ENCODE results near the gene BANP.
"Not testable (repeated sequence)": the region's sequence is repeated elsewhere in the genome, so short reads cannot be mapped to it uniquely, and the experiment has no call there.

BANP gene

DNA sequence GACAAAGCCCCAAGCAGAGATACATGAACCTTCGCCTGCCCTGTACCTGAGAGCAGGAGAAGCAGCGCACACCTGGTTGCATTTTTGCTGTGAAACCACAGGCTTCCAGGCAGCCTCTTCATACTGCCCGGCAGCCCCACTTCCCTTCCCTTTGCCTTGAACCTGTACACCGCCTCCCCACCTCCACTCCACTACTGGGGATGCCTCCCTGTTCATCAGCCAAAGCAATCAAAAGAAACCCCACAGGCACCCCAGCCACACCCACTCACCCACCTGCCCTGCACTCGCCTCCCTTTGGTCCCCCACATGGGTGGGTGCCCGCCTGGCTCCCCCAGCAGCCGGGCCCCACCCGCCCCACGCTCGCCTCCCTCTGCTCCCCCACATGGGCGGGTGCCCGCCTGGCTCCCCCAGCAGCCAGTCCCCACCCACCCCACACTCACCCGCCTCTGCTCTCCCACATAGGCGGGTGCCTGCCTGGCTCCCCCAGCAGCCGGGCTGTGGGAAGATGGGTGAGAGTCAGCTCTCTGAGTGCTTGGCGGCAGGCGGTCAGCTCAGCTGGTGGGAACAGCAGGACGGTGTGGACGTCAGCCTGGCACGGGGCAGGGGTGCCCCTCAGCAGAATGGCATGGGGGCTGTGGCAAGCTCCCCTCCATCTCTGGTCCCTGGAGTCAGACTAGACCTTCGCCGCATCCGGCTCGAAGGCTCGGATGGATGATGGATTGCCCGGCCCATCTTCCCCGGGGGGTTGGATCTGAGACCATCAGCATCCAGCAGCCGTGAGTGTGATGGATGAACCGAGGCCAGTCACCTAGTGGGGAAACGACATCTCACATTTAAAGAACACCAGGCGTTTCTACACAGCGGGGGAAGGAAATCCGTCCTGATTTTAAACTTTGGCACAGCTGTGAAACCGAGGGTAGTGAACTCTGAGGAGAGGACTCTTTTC, 135.6 kb downstream of the BANP start:
- Histone ChIP-seq H3K79me1 (ENCODE audit: low read depth, low read length) (peaks cover 2% of the 10 kb centered on the region), H3K14ac (ENCODE audit: low read length) (no peak overlapping the region), H3K4me3 (ENCODE audit: low read length in 2 of 2) (no peak overlapping the region), H2AK5ac (ENCODE audit: low read depth, low read length) (no peak overlapping the region), H3K4me1 (ENCODE audit: control insufficient read depth in 2 of 2, insufficient read depth in 1 of 2, low read depth in 1 of 2, low read length in 2 of 2) (peaks cover 0 to under 1% of the 10 kb centered on the region in 2 donors), H3K18ac (ENCODE audit: low read length) (peak overlapping the region; percentile 65), H3K9ac (ENCODE audit: low read depth, low read length, poor library complexity) (no peak overlapping the region), H2BK5ac (ENCODE audit: low read length) (no peak overlapping the region), H3K9me3 (replicated peaks in 1 of 2; ENCODE audit: control insufficient read depth in 2 of 2, insufficient read depth in 1 of 2, low read depth in 1 of 2, low read length in 2 of 2) (no peaks in the 10 kb centered on the region), H4K91ac (ENCODE audit: low read depth, low read length, poor library complexity) (no peak overlapping the region), H3K27ac (replicated peaks; ENCODE audit: low read length) (no peak overlapping the region), H2BK12ac (ENCODE audit: low read length) (no peak overlapping the region), H3K27me3 (ENCODE audit: control insufficient read depth in 3 of 3, insufficient read depth in 3 of 3, low read depth in 1 of 3, low read length in 3 of 3) (no peaks in the 10 kb centered on the region), H3K4ac (ENCODE audit: low read length) (no peak overlapping the region), H4K8ac (ENCODE audit: low read depth, low read length) (no peak overlapping the region), H3K4me2 (ENCODE audit: insufficient read depth, low read length, poor library complexity, severe bottlenecking) (no peak overlapping the region), H2BK15ac (ENCODE audit: low read length) (no peak overlapping the region), H2AFZ (ENCODE audit: low read length) (no peak overlapping the region), H2BK120ac (ENCODE audit: low read depth, low read length) (no peak overlapping the region), H3K36me3 (replicated peaks in 1 of 2; ENCODE audit: control insufficient read depth in 2 of 2, insufficient read depth in 2 of 2, low read length in 2 of 2) (peaks cover 0 to 2% of the 10 kb centered on the region in 2 donors), H3K23ac (ENCODE audit: low read depth, low read length, poor library complexity) (no peak overlapping the region)
- WGBS, 2 donors (ENCODE audit: extremely low coverage in 2 of 2, insufficient read length in 2 of 2, insufficient replicate concordance in 1 of 2) = no CpG with 5 or more reads among the region's 34 CpGs
- no peak for DNase-seq (ENCODE audit: low spot score)

DNA sequence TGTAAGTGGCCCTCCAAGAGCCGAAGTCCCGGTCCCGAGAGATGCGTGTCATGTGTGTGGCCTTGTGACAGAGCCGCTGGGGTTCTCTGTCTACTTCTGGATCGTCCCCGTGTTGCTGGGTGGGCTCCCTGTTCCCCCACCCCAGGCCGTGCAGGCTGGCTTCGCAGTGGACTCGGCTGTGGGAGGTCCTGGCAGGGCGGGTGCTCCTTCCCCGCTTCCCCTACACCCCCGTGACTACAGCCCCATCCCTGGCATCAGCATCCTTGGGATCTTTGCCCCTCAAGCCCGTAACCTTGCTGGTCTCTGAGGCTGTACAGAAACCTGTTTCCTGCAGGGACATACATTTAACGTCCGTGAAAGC, 136.3 kb downstream of the BANP start:
- no peaks in the 10 kb centered on the region for H3K27me3 ChIP-seq (ENCODE audit: control insufficient read depth in 3 of 3, insufficient read depth in 3 of 3, low read depth in 1 of 3, low read length in 3 of 3)
- peaks cover 2% of the 10 kb centered on the region for H3K79me1 ChIP-seq (ENCODE audit: low read depth, low read length)
- H2BK15ac ChIP-seq (ENCODE audit: low read length) = no peak overlapping the region
- no peak for DNase-seq (ENCODE audit: low spot score)
- no peak overlapping the region for H3K27ac ChIP-seq (replicated peaks; ENCODE audit: low read length)
- no peak overlapping the region for H3K23ac ChIP-seq (ENCODE audit: low read depth, low read length, poor library complexity)
- no peak overlapping the region for H3K4me2 ChIP-seq (ENCODE audit: insufficient read depth, low read length, poor library complexity, severe bottlenecking)
- H2BK5ac ChIP-seq (ENCODE audit: low read length) = no peak overlapping the region
- H3K4me3 ChIP-seq (ENCODE audit: low read length in 2 of 2) = no peak overlapping the region
- no peak overlapping the region for H2AK5ac ChIP-seq (ENCODE audit: low read depth, low read length)
- no peak overlapping the region for H3K9ac ChIP-seq (ENCODE audit: low read depth, low read length, poor library complexity)
- H3K4me1 ChIP-seq (ENCODE audit: control insufficient read depth in 2 of 2, insufficient read depth in 1 of 2, low read depth in 1 of 2, low read length in 2 of 2) = peaks cover 0 to 2% of the 10 kb centered on the region in 2 donors
- H4K8ac ChIP-seq (ENCODE audit: low read depth, low read length) = no peak overlapping the region
- H3K36me3 ChIP-seq (replicated peaks in 1 of 2; ENCODE audit: control insufficient read depth in 2 of 2, insufficient read depth in 2 of 2, low read length in 2 of 2) = peaks cover 0 to 2% of the 10 kb centered on the region in 2 donors
- H3K4ac ChIP-seq (ENCODE audit: low read length) = no peak overlapping the region
- no peak overlapping the region for H3K18ac ChIP-seq (ENCODE audit: low read length)
- H3K14ac ChIP-seq (ENCODE audit: low read length) = no peak overlapping the region
- H4K91ac ChIP-seq (ENCODE audit: low read depth, low read length, poor library complexity) = no peak overlapping the region
- H2AFZ ChIP-seq (ENCODE audit: low read length) = no peak overlapping the region
- H3K9me3 ChIP-seq (replicated peaks in 1 of 2; ENCODE audit: control insufficient read depth in 2 of 2, insufficient read depth in 1 of 2, low read depth in 1 of 2, low read length in 2 of 2) = no peaks in the 10 kb centered on the region
- H2BK12ac ChIP-seq (ENCODE audit: low read length) = no peak overlapping the region
- no peak overlapping the region for H2BK120ac ChIP-seq (ENCODE audit: low read depth, low read length)
- WGBS, 2 donors (ENCODE audit: extremely low coverage in 2 of 2, insufficient read length in 2 of 2, insufficient replicate concordance in 1 of 2) = no CpG with 5 or more reads among the region's 16 CpGs

DNA sequence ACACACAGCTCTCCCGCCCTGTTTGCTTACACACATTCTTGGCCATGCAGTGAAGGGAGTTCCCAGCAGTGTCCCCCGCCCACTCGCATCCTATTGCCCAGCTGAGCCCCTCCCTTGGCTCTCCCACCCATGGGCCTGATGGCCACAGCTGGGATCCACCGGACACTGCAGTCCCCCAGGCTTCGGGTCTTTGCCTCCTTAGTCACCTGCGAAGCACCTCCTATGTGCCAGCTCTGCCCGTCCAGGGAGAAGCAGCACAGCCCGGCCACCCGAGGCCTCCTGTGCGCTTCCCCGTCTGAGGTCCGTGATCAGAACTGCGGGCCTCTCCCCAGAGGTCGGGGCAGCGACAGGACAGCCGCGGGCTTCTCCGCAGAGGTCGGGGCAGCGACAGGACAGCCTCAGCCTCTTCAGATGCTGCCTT, 136.9 kb downstream of the BANP start:
- H3K27me3 ChIP-seq (ENCODE audit: control insufficient read depth in 3 of 3, insufficient read depth in 3 of 3, low read depth in 1 of 3, low read length in 3 of 3) = no peaks in the 10 kb centered on the region
- H3K27ac ChIP-seq (replicated peaks; ENCODE audit: low read length) = no peak overlapping the region
- H3K4me2 ChIP-seq (ENCODE audit: insufficient read depth, low read length, poor library complexity, severe bottlenecking) = no peak overlapping the region
- H3K18ac ChIP-seq (ENCODE audit: low read length) = peak overlapping the region; percentile 48
- H2BK120ac ChIP-seq (ENCODE audit: low read depth, low read length) = no peak overlapping the region
- H2BK12ac ChIP-seq (ENCODE audit: low read length) = no peak overlapping the region
- H3K23ac ChIP-seq (ENCODE audit: low read depth, low read length, poor library complexity) = no peak overlapping the region
- H2BK5ac ChIP-seq (ENCODE audit: low read length) = no peak overlapping the region
- H2AFZ ChIP-seq (ENCODE audit: low read length) = no peak overlapping the region
- peaks cover 2% of the 10 kb centered on the region for H3K79me1 ChIP-seq (ENCODE audit: low read depth, low read length)
- H2AK5ac ChIP-seq (ENCODE audit: low read depth, low read length) = no peak overlapping the region
- H2BK15ac ChIP-seq (ENCODE audit: low read length) = no peak overlapping the region
- no CpG with 5 or more reads among the region's 20 CpGs for WGBS, 2 donors (ENCODE audit: extremely low coverage in 2 of 2, insufficient read length in 2 of 2, insufficient replicate concordance in 1 of 2)
- H3K36me3 ChIP-seq (replicated peaks in 1 of 2; ENCODE audit: control insufficient read depth in 2 of 2, insufficient read depth in 2 of 2, low read length in 2 of 2) = no peaks in the 10 kb centered on the region
- H4K8ac ChIP-seq (ENCODE audit: low read depth, low read length) = no peak overlapping the region
- no peak overlapping the region for H3K4me3 ChIP-seq (ENCODE audit: low read length in 2 of 2)
- no peak for DNase-seq (ENCODE audit: low spot score)
- no peak overlapping the region for H3K9ac ChIP-seq (ENCODE audit: low read depth, low read length, poor library complexity)
- no peaks in the 10 kb centered on the region for H3K9me3 ChIP-seq (replicated peaks in 1 of 2; ENCODE audit: control insufficient read depth in 2 of 2, insufficient read depth in 1 of 2, low read depth in 1 of 2, low read length in 2 of 2)
- peaks cover 0 to 2% of the 10 kb centered on the region in 2 donors for H3K4me1 ChIP-seq (ENCODE audit: control insufficient read depth in 2 of 2, insufficient read depth in 1 of 2, low read depth in 1 of 2, low read length in 2 of 2)
- no peak overlapping the region for H4K91ac ChIP-seq (ENCODE audit: low read depth, low read length, poor library complexity)
- no peak overlapping the region for H3K4ac ChIP-seq (ENCODE audit: low read length)
- H3K14ac ChIP-seq (ENCODE audit: low read length) = no peak overlapping the region

DNA sequence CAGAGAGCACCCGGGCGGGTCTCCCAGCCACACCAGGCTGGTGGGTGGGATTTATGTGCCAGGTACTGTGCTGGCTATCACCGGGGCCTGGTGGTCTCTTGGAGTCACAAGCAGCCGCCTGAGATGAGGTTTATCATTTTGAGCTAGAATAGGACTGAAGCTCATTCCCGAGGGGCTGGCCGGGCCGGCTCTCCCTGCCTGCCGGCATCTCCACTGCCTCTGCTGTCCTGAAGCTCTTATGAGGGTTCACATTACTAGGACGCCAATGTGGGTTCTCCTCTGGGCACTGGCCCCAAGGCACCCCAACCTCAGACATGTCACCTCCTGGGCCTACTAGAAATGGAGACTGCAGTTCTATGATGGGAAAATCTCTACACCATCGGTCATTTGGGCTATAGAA, 137.4 kb downstream of the BANP start:
- H2BK12ac ChIP-seq (ENCODE audit: low read length); H3K9me3 ChIP-seq (replicated peaks in 1 of 2; ENCODE audit: control insufficient read depth in 2 of 2, insufficient read depth in 1 of 2, low read depth in 1 of 2, low read length in 2 of 2); H3K23ac ChIP-seq (ENCODE audit: low read depth, low read length, poor library complexity); H3K4ac ChIP-seq (ENCODE audit: low read length); H3K36me3 ChIP-seq (replicated peaks in 1 of 2; ENCODE audit: control insufficient read depth in 2 of 2, insufficient read depth in 2 of 2, low read length in 2 of 2); DNase-seq (ENCODE audit: low spot score); H3K27me3 ChIP-seq (ENCODE audit: control insufficient read depth in 3 of 3, insufficient read depth in 3 of 3, low read depth in 1 of 3, low read length in 3 of 3); H3K27ac ChIP-seq (replicated peaks; ENCODE audit: low read length); H2BK120ac ChIP-seq (ENCODE audit: low read depth, low read length); H2AK5ac ChIP-seq (ENCODE audit: low read depth, low read length); H2BK5ac ChIP-seq (ENCODE audit: low read length); H4K8ac ChIP-seq (ENCODE audit: low read depth, low read length); H4K91ac ChIP-seq (ENCODE audit: low read depth, low read length, poor library complexity); H3K14ac ChIP-seq (ENCODE audit: low read length); H3K18ac ChIP-seq (ENCODE audit: low read length); H2AFZ ChIP-seq (ENCODE audit: low read length); H3K79me1 ChIP-seq (ENCODE audit: low read depth, low read length); H2BK15ac ChIP-seq (ENCODE audit: low read length); H3K9ac ChIP-seq (ENCODE audit: low read depth, low read length, poor library complexity); H3K4me1 ChIP-seq (ENCODE audit: control insufficient read depth in 2 of 2, insufficient read depth in 1 of 2, low read depth in 1 of 2, low read length in 2 of 2); H3K4me2 ChIP-seq (ENCODE audit: insufficient read depth, low read length, poor library complexity, severe bottlenecking); H3K4me3 ChIP-seq (ENCODE audit: low read length in 2 of 2): not testable (repeated sequence)
- WGBS, 2 donors (ENCODE audit: extremely low coverage in 2 of 2, insufficient read length in 2 of 2, insufficient replicate concordance in 1 of 2) = no CpG with 5 or more reads among the region's 10 CpGs

Data from neuronal stem cell (in vitro differentiated cells).